Small intestine (tissue), 7 donors: ENCODE data around the gene LAMB1. TPM values are rescaled to one million over a fixed set of nuclear protein-coding genes. Genes with fewer than 3 reads are reported as not detected.

Source experiments
- DNase-seq, 2 donors: peaks; one replicate each; pipeline versions ENCODE4 v3.0.0 to v3.0.0-alpha.2; 2013
- FAIRE-seq: peaks from 2 replicates; lab custom pipeline; 2012; peaks lifted over from hg19 to GRCh38; lab: Jason Lieb, UNC
- H3K27ac ChIP-seq, 3 donors: one replicate each; pipeline ENCODE4 v1.5.1; 2013; ENCODE audit warnings: low read length in 2 of 3, mild to moderate bottlenecking in 2 of 3, control low read depth in 1 of 3, inconsistent platforms in 1 of 3, low read depth in 1 of 3, moderate library complexity in 1 of 3
- H3K27me3 ChIP-seq, 3 donors: one replicate each; pipeline ENCODE4 v1.6.1; 2013; ENCODE audit warnings: low read length in 3 of 3, inconsistent platforms in 1 of 3; ENCODE audit not compliant: control insufficient read depth in 3 of 3, insufficient read depth in 3 of 3
- H3K36me3 ChIP-seq, 3 donors: one replicate each; pipeline ENCODE4 v1.6.1; 2013; ENCODE audit warnings: low read length in 3 of 3, inconsistent platforms in 1 of 3, low read depth in 1 of 3, mild to moderate bottlenecking in 1 of 3, moderate library complexity in 1 of 3; ENCODE audit not compliant: control insufficient read depth in 3 of 3, insufficient read depth in 2 of 3
- H3K4me1 ChIP-seq, 3 donors: one replicate each; pipeline ENCODE4 v1.6.1; 2013; ENCODE audit warnings: low read length in 2 of 3, inconsistent platforms in 1 of 3, low read depth in 1 of 3, mild to moderate bottlenecking in 1 of 3, moderate library complexity in 1 of 3; ENCODE audit not compliant: control insufficient read depth in 3 of 3, insufficient read depth in 2 of 3
- H3K4me3 ChIP-seq, 3 donors: one replicate each; pipeline ENCODE4 v1.5.1; 2013; ENCODE audit warnings: low read length in 3 of 3, control low read depth in 1 of 3, inconsistent platforms in 1 of 3, low read depth in 1 of 3, mild to moderate bottlenecking in 1 of 3, moderate library complexity in 1 of 3
- H3K9me3 ChIP-seq, 2 donors: one replicate each; pipeline ENCODE4 v1.6.1; 2013; ENCODE audit warnings: low read depth in 1 of 2, low read length in 1 of 2; ENCODE audit not compliant: control insufficient read depth in 2 of 2, insufficient read depth in 1 of 2
- WGBS, 3 donors: extraction: QIAGEN DNeasy Blood & Tissue Kit; methylation state at CpG; one replicate each; pipeline ENCODE4 v1.1.7; 2013; 5-methylcytosine and 5-hydroxymethylcytosine counted together
- polyA plus RNA-seq, 4 donors: library from polyadenylated mRNA; stranded (reverse) in 3 of 4; unstranded in 1 of 4; fragments of 200-250 nt in 3 of 4; fragments of 120-200 nt in 1 of 4; gene quantifications; one replicate each; pipeline versions ENCODE4 v1.2.1 to v1.2.3, GENCODE V29; 2013
- donor health status: healthy with polysubstance abuse.
- donor health status: control.
- donor health status: control.
- donor health status: Bipolar disorder and iron deficiency.
- donor health status: healthy.

LAMB1 gene
- polyA plus RNA-seq, 4 donors, result 15.9 to 190 (median 71.5) TPM

GRCh38 chr7:107971100-107971499 is 31.9 kb downstream of the LAMB1 start:
- FAIRE-seq, result no peak
- Histone ChIP-seq H3K27me3 (no peaks in the 10 kb centered on the region), H3K27ac (peak overlapping the region in 1 of 3 donors; percentile 79), H3K4me3 (no peak overlapping the region), H3K4me1 (peaks cover 0 to 3% (median 0%) of the 10 kb centered on the region in 3 donors), H3K36me3 (peaks cover 7 to 40% (median 10%) of the 10 kb centered on the region in 3 donors), H3K9me3 (no peaks in the 10 kb centered on the region)
- 88 to 92% (median 90%) methylated on average over 3 of the region's 3 CpGs for WGBS, 3 donors
- DNase-seq, result no peak

GRCh38 chr7:107969856-107970255 is 33.1 kb downstream of the LAMB1 start:
- Histone ChIP-seq H3K4me3 (no peak overlapping the region), H3K9me3 (no peaks in the 10 kb centered on the region), H3K27ac (no peak overlapping the region), H3K27me3 (no peaks in the 10 kb centered on the region), H3K36me3 (peaks cover 4 to 43% (median 10%) of the 10 kb centered on the region in 3 donors), H3K4me1 (peaks cover 0 to 3% (median 0%) of the 10 kb centered on the region in 3 donors)
- WGBS, 3 donors, result 53 to 69% (median 62%) methylated on average over 6 of the region's 6 CpGs
- no peak for FAIRE-seq
- no peak for DNase-seq

GRCh38 chr7:107968449-107968848 is 34.5 kb downstream of the LAMB1 start:
- Histone ChIP-seq H3K36me3 (peaks cover 4 to 51% (median 8%) of the 10 kb centered on the region in 3 donors), H3K27me3 (no peaks in the 10 kb centered on the region), H3K4me3 (no peak overlapping the region), H3K27ac (no peak overlapping the region), H3K9me3 (no peaks in the 10 kb centered on the region), H3K4me1 (peaks cover 0 to 3% (median 0%) of the 10 kb centered on the region in 3 donors)
- DNase-seq (no peak), FAIRE-seq (no peak)
- 74 to 90% (median 84%) methylated on average over 3 of the region's 3 CpGs for WGBS, 3 donors

GRCh38 chr7:107967420-107967819 is 35.5 kb downstream of the LAMB1 start:
- FAIRE-seq (no peak), DNase-seq (peak in 1 of 2 donors; percentile 17)
- 55 to 67% (median 57%) methylated on average over 4 of the region's 4 CpGs for WGBS, 3 donors
- Histone ChIP-seq H3K27ac (no peak overlapping the region), H3K4me3 (no peak overlapping the region), H3K4me1 (peaks cover 0 to 3% (median 0%) of the 10 kb centered on the region in 3 donors), H3K36me3 (peaks cover 6 to 50% (median 9%) of the 10 kb centered on the region in 3 donors), H3K27me3 (no peaks in the 10 kb centered on the region), H3K9me3 (no peaks in the 10 kb centered on the region)

- Histone ChIP-seq H3K27me3 (no peaks in the 10 kb centered on the region), H3K4me3 (no peak overlapping the region), H3K36me3 (peaks cover 8 to 54% (median 9%) of the 10 kb centered on the region in 3 donors), H3K27ac (peak overlapping the region in 1 of 3 donors; percentile 10), H3K9me3 (no peaks in the 10 kb centered on the region), H3K4me1 (peaks cover 0 to 3% (median 0%) of the 10 kb centered on the region in 3 donors)
- 82 to 91% (median 87%) methylated on average over 4 of the region's 4 CpGs for WGBS, 3 donors
- FAIRE-seq (no peak), DNase-seq (no peak)
Measured at GRCh38 chr7:107966711-107967110, 36.2 kb downstream of the LAMB1 start.

- FAIRE-seq, result no peak
- no peak for DNase-seq
- WGBS, 3 donors, result 95% methylated on average over 11 of the region's 11 CpGs
- H3K36me3 ChIP-seq, result peaks cover 9 to 64% (median 9%) of the 10 kb centered on the region in 3 donors
- H3K27me3 ChIP-seq, result no peaks in the 10 kb centered on the region
- peak overlapping the region in 1 of 3 donors; percentile 11 for H3K27ac ChIP-seq
- no peak overlapping the region for H3K4me3 ChIP-seq
- H3K4me1 ChIP-seq, result peaks cover 0 to 3% (median 0%) of the 10 kb centered on the region in 3 donors
- no peaks in the 10 kb centered on the region for H3K9me3 ChIP-seq
Measured at GRCh38 chr7:107964510-107964909, 38.5 kb downstream of the LAMB1 start.

GRCh38 chr7:107962817-107963216 is 40.1 kb downstream of the LAMB1 start:
- peaks cover 9 to 73% (median 12%) of the 10 kb centered on the region in 3 donors for H3K36me3 ChIP-seq
- no peak overlapping the region for H3K4me3 ChIP-seq
- WGBS, 3 donors, result 93 to 96% (median 94%) methylated on average over 9 of the region's 9 CpGs
- H3K27ac ChIP-seq, result no peak overlapping the region
- no peak for DNase-seq
- H3K9me3 ChIP-seq, result no peaks in the 10 kb centered on the region
- FAIRE-seq, result no peak
- H3K27me3 ChIP-seq, result no peaks in the 10 kb centered on the region
- H3K4me1 ChIP-seq, result no peaks in the 10 kb centered on the region

GRCh38 chr7:107961405-107961804 is 41.6 kb downstream of the LAMB1 start:
- Histone ChIP-seq H3K4me3 (no peak overlapping the region), H3K9me3 (no peaks in the 10 kb centered on the region), H3K27ac (no peak overlapping the region), H3K36me3 (peaks cover 9 to 76% (median 14%) of the 10 kb centered on the region in 3 donors), H3K4me1 (no peaks in the 10 kb centered on the region), H3K27me3 (no peaks in the 10 kb centered on the region)
- FAIRE-seq (no peak), DNase-seq (no peak)
- 59 to 66% (median 61%) methylated on average over 9 of the region's 9 CpGs for WGBS, 3 donors

GRCh38 chr7:107960272-107960671 is 42.7 kb downstream of the LAMB1 start:
- Histone ChIP-seq H3K36me3 (peaks cover 9 to 76% (median 17%) of the 10 kb centered on the region in 3 donors), H3K27me3 (no peaks in the 10 kb centered on the region), H3K27ac (peak overlapping the region in 1 of 3 donors; percentile 28), H3K9me3 (no peaks in the 10 kb centered on the region), H3K4me3 (no peak overlapping the region), H3K4me1 (no peaks in the 10 kb centered on the region)
- DNase-seq (no peak), FAIRE-seq (no peak)
- WGBS, 3 donors, result 86 to 95% (median 93%) methylated on average over 5 of the region's 5 CpGs
